GM21515 (cell line): ENCODE data around the gene FAM217A.
"Not testable (repeated sequence)": the region's sequence is repeated elsewhere in the genome, so short reads cannot be mapped to it uniquely, and the experiment has no call there.

Source experiments
- ATAC-seq: cut with Tn5 transposase; IDR thresholded peaks from one replicate; pipeline ENCODE4 v1.9.1; 2021; ENCODE audit not compliant: unreplicated experiment

The FAM217A gene, protein sequence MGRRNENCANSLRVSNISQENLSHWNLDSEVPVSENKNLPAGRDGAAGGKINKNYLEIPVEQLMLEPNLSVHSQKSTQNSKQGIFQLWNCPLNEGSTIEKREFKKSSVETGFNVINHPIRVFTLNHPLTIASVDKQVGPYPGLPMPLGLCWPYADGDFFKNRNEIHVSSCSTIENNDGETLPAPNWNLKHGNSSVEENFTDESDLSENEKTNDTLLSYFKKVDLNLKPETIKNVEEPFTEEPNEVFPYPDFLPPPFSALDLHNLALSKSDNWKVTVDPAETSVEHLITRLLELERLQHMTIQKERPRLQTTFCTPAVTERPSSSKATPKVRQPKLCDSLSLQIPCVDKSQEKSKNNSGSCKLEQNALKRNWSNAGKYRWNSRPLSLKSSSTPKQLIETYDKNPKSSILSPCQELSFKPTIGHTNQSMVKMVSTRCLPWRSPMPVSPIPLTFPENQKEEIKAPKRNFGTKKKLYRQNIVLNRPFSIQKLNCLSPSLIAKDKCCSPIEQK

GRCh38 chr6:4078691-4079471 lies at the start of gene FAM217A:
TSS of gene FAM217A (minus strand) at chr6:4079137. CDS start at chr6:4077414, 1,723 bp downstream.
- no peak for ATAC-seq

- no peak for ATAC-seq
These were observed 49.1 kb upstream of the FAM217A start for GRCh38 chr6:4128072-4128471.

DNA sequence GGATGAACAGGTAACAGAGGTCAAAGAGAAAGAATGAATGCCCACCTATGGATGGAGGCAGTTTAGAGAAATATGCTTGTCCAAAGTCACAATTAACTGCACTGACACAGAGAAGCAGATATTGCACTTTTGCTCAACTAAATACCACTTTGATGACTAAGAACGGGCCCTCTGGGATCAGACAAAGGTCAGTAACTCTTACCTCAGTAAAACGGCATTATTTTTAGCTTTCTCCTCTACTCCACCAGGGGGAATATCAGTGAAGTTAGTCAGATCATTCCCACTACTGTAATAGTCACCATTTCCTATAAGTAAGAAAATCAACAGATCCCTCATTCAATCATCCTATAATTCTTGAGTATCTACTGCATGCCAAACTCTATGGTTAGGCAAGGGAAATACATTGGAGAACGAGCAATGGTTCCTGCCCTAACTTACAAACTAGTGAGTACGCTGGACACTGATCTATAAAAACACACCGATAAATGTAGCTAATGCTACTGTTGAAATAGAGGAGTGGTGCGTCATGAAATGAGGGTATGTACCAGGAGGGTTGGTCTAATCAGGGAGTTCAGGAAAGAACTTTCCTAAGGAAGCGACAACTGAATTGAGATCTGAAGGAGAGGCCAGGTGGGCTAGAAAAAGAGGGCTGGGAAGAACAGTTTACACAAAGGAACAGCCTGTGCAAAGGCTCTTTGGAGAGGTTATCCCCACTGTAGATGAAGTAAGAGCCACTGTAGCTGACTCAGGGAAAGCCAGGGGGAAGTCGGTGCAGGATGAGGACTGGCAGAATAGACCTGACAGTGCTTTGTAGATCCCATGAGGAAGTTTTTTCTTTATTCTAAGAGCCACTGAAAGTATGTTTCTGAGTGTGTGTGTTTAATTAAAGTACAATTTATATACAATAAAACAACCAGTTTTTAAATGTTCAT lies 47.3 kb upstream of the FAM217A start:
- no peak for ATAC-seq

DNA sequence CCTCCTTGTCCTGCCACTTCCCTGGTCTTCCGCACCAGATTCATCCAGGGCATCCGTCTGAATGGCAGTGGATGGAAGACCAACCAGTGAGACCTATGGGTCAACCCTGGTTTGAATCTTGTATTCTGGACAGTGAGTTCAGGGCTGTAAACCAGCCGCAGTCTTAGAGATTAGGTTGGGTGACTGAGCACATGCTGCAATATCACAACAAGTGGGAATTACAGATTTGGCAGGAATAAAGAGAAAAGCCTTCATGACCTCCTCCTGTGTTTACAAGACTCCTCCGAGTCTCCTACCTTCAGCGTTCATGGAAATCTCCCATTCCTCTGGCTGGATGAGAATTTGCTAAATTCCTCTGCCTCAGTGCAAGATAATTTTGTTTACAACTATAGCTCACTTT lies 46.6 kb upstream of the FAM217A start:
- no peak for ATAC-seq

DNA sequence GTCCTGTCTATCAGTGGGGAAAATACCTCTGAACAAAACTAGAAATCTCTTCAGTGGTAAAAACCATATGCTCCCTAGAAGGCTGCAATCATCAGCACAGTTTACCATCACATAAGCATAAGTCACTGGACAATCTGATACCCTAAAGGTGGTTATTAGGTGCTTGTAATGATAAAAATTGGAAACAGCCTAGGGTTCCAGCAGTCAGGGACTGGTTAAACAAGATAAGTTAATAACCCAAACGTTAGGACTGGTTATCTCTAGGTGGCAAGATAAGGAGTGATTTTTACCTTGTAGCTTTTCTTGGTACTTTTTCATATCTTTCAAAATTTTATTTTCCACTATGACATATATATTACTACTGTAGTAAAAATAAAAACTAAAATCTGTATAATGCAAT lies 45.4 kb upstream of the FAM217A start:
- ATAC-seq = no peak

DNA sequence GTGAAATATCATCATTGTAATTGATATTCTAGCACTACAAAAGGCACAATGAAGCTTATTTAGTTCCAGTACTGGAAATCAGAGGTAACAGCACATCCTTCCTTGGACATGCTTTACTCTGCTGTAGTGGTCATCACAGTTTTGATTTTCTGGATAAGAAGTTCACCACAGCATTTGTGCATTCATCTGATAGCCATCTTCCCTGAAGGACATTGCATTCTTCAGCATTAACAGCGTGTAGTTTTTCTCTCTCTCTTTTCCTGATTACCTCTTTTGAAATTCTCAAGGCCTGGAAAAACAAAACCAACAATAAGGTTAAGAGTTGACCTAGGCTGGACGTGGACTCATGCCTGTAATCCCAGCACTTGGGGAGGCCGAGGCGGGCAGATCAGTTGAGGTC lies 36.8 kb upstream of the FAM217A start:
- ATAC-seq = no peak

DNA sequence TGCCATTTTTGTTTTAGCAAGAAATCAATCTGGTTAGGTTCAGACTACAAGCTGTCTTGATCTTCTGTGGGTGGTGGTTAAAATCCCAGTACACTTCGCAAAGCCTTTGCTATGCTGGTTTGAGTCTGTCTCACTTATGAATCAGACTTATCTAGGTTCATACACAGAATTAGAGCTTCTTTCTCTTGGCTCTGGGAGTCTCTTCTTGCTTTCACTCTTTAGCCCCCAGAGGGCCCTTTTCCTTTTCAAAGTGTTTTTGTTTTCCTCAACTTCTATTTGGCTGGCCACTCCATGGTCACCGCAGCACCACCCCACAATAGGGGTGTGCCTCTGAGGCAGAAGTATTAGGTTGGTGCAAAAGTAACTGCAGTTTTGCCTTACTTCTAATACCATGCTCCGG lies 35.2 kb upstream of the FAM217A start:
- no peak for ATAC-seq

- ATAC-seq = no peak
These were observed 34.7 kb upstream of the FAM217A start for GRCh38 chr6:4113649-4114048.

DNA sequence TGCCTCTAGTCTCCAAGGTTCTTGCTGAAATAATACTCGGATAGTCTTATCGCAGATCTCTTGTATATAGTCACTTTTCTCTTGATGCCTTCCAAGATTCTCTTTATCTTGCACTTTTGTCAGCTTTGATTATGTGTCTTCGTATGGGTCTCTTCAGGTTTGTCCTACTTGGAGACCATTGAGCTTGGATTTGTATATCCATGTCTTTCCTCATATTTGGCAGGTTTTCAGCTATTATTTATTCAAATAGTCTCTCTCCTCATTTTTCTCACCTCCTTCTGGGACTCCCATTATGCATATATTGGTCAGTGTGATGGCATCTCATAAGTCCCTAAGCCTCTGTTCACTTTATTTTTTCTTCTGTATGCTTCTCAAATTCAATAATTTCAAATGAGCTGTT lies 33.4 kb upstream of the FAM217A start:
- ATAC-seq = no peak

GRCh38 chr6:4109363-4109815 lies 30.5 kb upstream of the FAM217A start:
- ATAC-seq = not testable (repeated sequence)

DNA sequence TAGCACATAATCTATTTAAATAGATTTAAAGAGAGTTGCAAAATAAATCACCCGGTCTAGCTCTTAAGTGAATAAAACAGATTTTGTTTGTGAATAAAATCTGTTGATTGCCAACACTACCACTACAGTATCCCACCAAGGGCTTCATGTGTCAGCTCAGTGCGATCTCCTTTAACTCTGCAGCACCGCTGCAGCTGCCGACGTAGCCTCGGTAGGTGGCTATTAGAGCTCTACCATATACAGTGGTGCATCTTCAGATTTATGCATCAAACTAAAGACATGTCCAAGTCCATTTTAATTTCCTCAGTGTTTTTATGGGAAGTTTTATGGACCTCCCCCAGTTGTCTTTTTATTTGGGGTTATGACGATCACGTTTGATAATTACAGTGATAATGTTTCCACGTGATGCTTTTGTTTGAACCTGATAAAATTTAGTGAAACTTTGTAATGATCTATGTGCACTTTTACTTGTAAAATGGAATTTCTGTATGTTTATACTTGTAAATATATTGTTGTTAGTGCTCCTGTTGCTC lies 29.7 kb upstream of the FAM217A start:
- ATAC-seq = no peak

DNA sequence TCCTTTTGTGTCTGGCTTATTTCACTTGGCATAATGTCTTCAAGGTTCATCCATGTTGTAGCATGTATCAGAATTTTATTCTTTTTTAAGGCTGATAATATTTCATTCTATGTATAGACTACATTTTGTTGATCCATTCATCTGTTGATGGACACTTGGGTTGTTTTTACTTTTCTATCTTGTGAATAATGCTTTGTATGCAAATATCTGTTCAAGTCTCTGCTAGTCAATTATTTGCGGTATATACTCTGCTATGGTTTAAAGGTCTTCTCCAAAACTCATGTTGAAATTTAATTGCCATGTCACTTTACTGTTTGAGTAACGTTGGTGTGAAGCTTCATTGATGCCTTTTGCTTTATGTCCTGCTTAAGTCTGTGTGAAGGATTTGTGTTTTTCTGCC lies 28.9 kb upstream of the FAM217A start:
- no peak for ATAC-seq

DNA sequence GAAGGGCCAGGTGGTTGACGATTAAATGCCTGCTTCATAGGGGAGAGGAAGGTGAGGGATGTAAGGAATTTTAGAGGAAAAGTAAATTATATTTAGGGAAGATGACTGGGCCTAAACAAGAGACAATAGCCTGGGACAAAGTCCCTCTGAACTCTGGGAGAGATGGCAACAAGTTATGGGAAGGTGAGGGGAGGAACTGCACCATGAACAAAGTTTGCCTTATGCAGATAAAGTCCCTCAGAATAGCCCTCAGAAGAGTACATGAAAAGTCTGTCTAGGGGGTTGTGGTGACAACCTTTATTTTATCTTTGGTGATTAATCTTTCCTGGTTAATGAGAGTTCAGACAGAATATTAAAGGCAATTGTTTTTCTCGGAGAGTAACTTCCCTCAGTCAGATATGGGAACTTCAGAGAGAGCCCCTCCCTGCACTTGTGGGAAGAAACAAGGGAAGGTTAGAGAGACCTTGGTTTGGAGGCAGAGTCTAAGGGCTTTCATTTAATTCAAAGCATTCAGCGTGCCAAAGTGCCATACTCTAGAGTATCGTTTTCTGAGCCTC lies 27.1 kb upstream of the FAM217A start:
- ATAC-seq = no peak

- no peak for ATAC-seq
These were observed 25.0 kb upstream of the FAM217A start for GRCh38 chr6:4103929-4104328.

DNA sequence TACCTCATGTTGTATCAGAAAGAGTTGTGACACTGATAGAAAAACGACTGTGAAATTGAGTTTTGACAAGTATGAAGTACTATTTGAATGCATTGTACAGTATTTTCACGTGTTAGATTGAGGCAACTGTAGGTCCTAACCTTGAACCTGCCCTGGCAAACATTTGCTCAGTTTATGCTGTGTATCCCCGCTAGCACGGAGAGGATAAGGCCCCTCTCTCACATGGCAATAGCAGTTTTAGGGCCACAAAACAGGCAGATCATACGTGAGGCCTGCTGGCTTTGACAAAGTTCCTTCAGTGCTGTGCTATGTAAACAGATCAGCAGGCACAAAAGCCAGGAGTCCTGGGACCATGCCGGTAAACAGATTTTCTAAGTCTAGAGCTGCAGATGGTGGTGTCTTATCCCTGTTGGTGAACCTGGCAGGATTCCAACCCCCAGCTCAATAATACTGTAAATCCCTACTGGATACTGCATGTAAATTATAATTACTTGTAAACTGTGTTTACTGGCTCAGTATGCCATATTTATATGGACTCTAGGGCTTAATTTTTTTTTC lies 23.8 kb upstream of the FAM217A start:
- ATAC-seq = no peak

DNA sequence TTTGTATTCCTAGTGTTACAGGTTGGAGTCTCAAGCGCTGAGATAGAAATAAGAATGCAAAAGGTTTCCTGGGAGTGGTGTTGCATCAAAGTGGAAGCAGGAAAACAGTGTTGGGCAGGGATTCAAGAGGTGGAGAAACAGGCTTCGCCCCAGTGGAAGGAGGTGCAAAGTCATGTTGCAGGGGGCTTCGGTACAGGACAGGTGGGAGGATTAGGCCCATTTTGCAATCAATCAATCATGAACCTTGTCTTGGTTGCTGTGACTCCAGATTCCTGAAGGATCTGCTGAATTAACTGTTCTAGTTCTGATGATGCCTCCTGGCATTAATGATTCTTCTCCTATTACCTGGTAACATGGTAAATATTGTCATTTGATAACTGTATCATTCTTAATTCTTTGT lies 22.4 kb upstream of the FAM217A start:
- ATAC-seq = no peak

- ATAC-seq = no peak
These were observed 21.7 kb upstream of the FAM217A start for GRCh38 chr6:4100655-4101054.

DNA sequence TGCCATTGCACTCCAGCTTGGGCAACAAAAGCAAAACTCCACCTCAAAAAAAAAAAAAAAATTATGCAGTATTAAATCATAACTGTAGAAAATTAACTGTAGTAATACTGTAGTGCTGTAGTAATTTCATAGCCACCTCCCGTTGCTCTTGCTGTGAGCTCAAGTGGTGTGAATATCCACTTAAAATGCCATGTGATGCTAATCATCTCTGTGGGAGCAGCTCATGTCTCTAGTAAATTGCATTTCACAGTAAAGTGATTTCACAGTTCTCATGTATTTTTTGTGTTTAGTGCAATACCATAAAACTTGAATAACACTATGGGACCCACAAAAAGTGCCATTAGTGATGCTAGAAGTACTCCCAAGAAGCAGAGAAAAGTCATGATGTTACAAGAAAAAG lies 14.4 kb upstream of the FAM217A start:
- ATAC-seq = no peak

GRCh38 chr6:4091941-4092340 lies 13.0 kb upstream of the FAM217A start:
- ATAC-seq = no peak

DNA sequence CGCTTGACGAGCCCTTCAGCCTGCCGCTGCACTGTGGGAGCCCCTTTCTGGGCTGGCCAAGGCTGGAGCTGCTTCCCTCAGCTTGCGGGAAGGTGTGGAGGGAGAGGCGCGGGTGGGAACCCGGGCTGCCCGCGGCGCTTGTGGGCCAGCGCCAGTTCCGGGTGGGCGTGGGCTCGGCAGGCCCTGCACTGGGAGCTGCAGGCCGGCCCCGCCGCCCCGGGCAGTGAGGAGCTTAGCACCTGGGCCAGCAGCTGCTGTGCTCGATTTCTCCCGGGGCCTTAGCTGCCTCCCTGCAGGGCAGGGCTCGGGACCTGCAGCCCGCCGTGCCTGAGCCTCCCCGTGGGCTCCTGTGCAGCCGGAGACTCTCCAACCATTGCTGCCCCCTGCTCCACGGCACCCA lies 11.1 kb upstream of the FAM217A start:
- ATAC-seq = not testable (repeated sequence)
